VCaP (cell line): Measurements from ENCODE around the gene WNT5B.

Source experiments
- H3K27ac ChIP-seq: fragments of 450-650 bp; 2 replicates; pipeline ENCODE4 v1.5.1; 2017
- CTCF ChIP-seq: fragments of 450-650 bp; conservative IDR thresholded peaks from 2 replicates; pipeline ENCODE4 v1.5.1; 2017; ENCODE audit warnings: mild to moderate bottlenecking, moderate library complexity

Gene WNT5B

GRCh38 chr12:1610072-1610643 lies 18.9 kb upstream of the WNT5B start:
- H3K27ac ChIP-seq: no peak overlapping the region
- no peak for TF ChIP-seq CTCF

DNA sequence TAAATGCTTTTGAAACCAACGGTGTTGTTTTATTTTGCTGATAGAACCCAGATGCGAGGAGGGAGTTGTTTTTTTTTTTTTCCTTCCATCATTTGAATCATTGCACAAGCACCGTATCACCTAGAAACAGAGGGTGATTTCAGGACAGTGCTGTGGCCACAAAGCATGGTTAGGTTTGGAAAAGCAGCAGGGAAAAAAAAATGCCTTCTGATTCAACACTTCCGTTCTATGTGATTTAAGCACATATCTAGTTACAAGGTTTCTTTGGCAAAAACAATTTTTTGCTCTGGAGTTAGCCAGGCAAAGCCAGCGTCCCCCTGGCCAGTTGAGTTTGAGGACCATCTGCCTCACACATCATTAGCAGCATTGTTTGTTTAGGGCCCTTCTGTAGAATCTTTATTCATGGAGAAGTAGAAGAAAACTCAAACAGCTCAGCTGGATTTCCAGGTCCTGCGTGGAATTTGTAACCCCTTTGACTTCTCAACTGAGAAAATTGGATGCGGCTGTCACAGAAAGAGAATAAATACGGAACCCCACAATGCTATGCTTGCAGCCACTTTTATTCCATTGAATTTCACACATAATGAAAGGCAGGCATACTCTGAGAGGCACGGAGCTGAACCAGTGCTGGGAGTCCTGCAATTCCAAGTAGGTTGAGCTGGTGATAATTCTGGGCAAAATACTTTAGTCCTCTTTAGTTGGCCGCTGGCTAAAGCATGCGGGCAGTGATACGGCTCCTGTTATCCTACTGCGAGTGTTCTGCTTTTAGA lies 17.0 kb upstream of the WNT5B start:
- no peak for TF ChIP-seq CTCF
- H3K27ac ChIP-seq: no peak overlapping the region

DNA sequence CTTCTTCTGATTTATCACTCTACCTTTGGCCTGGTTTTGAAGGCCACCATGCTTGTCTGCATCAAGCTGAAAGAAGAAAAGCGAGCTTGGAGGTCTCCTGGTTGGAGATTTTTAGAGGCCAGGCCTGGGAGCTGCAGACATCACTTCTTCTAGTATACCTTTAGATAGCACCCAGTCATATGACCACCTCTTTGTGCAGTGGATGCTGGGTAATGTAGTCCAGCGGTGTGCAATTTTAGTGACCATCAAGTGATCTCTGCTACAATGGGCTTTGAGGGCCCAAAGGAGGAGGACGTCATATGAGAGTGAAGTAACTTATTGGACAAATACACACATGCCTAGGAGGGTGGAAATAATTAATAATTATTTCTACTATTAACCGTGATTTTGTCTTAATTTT lies 15.2 kb upstream of the WNT5B start:
- no peak for TF ChIP-seq CTCF
- no peak overlapping the region for H3K27ac ChIP-seq

- no peak overlapping the region for H3K27ac ChIP-seq
- TF ChIP-seq CTCF: no peak
These were observed 14.7 kb upstream of the WNT5B start for GRCh38 chr12:1614360-1614759.

DNA sequence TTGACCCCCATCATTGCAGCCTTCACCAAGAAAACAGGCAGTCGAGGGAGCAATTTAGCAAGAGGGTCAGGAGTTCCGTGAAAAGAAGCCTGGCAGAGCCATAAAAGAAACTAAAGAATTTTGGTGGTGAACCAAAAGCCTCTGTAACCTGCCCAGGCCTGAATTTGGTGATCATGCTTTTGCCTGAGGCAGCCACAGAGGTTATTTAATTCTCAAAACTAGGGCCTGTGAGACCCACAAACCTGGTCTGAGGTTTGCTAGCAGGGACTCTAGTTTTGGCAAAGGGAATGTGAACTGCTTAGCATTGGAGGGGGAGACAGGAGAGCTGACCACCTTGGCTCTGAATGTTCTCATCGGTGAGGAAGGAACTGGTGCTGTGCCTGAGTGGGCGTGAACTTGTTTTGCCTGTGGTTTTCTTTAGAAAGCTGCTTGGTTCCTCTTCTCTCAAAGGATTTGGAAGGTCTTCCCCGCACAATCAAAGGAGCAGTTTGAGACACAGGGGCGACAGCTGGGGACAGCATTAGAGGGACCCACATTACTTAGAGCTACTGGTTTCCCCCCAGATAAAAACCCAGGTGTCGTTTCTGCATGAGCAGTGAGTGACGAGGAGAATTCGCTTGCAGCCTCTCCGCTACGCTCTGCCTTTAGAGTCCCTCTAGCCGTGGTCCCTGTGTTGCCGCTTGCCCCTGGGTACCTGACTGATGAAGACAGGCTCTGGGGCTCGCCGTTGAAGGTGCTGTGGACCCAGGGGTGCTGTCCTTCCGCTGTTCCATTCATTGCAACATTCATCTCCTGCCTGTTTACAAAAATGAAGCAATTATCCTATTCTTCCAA lies 12.6 kb upstream of the WNT5B start:
- no peak overlapping the region for H3K27ac ChIP-seq
- no peak for TF ChIP-seq CTCF

DNA sequence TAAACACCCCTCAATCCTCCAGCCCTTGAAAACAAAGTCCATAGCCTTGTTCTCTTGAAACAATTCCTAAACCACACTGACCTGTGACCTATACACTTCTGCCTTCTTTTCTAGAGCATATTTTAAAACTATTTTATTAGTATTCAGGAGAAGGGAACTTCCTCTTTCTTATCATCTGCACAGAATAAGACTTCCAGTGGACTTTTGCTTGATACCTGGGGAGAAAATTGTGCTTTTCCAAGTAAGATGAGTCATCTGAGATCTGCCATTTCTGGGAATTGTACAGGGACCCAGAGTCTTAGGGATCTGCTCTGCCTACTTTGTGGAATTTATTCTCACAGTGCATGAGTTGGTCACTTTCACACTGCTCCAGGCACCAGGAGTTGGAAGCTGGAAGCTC lies 10.5 kb upstream of the WNT5B start:
- TF ChIP-seq CTCF: no peak
- H3K27ac ChIP-seq: no peak overlapping the region

GRCh38 chr12:1619159-1619558 lies 9.9 kb upstream of the WNT5B start:
- no peak for TF ChIP-seq CTCF
- no peak overlapping the region for H3K27ac ChIP-seq
